Sigmoid colon (tissue), 4 donors: ENCODE measurements around the gene ADCY1.

ENCODE experiments used
- CTCF ChIP-seq, 4 experiments: fragments of 450-650 bp in 3 of 4; fragments of 200-600 bp in 1 of 4; IDR thresholded peaks; one replicate each; pipeline ENCODE4 v1.5.1; 2016 to 2019; ENCODE audit warnings: antibody characterized with exemption in 4 of 4, mild to moderate bottlenecking in 3 of 4, moderate library complexity in 2 of 4
- EP300 ChIP-seq, 4 donors: sonication (generic); formaldehyde crosslinking; IDR thresholded peaks; one replicate each; pipeline ENCODE4 v1.6.1; 2017; ENCODE audit warnings: antibody characterized with exemption in 4 of 4

DNA sequence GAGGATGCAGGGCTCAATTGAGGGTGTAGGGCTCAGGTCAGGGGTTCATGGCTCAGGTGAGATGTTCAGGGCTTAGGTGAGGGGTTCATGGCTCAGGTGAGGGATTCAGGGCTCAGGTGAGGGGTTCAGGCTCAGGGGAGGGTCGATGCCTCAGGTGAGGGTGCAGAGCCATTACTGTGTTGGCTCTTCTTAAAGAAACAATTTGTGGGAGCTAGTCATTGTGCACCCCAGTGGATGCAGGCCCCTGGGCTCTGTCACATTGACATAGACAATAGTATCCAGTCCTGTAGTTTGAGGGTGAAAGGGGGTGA lies 86.7 kb downstream of the ADCY1 start:
- no peak for TF ChIP-seq CTCF (IDR thresholded peaks at IDR 0.05)
- no peak for TF ChIP-seq EP300 (IDR thresholded peaks at IDR 0.05)
